Measurements from ENCODE around the gene PIP5K1B. TPM values are rescaled to one million over a fixed set of nuclear protein-coding genes. Genes with fewer than 3 reads are reported as not detected.

The PIP5K1B gene
- total and polyA plus RNA-seq, 2 donors (not counting 1 experiment from before 2014, with no cell fraction given), result under 0.01 to 0.03 TPM

- H2AFZ ChIP-seq (ENCODE audit: low read length), result no peak overlapping the region
- DNase-seq (ENCODE audit: low read depth in 2 of 2), result no peak
- no peak for TF ChIP-seq CTCF (conservative IDR thresholded peaks at IDR 0.05 in 1 of 2, IDR thresholded peaks at IDR 0.05 in 1 of 2; ENCODE audit: low read depth in 1 of 2, low read length in 2 of 2)
Measured at GRCh38 chr9:68867066-68867465, 162.0 kb downstream of the PIP5K1B start.

GRCh38 chr9:68869022-68869421, 164.0 kb downstream of the PIP5K1B start:
- no peak overlapping the region for H2AFZ ChIP-seq (ENCODE audit: low read length)
- H3K4me2 ChIP-seq (ENCODE audit: extremely low read depth, insufficient read depth, low read length), result no peak overlapping the region
- H3K4me1 ChIP-seq (ENCODE audit: control insufficient read depth, extremely low read depth, insufficient read depth, low read length), result no peaks in the 10 kb centered on the region
- H3K27ac ChIP-seq (ENCODE audit: insufficient read depth, low read length), result no peak overlapping the region
- no peaks in the 10 kb centered on the region for H3K9me3 ChIP-seq (ENCODE audit: control insufficient read depth, insufficient read depth, low read depth, low read length)
- H3K4me3 ChIP-seq (replicated peaks in 1 of 4; ENCODE audit: control extremely low read depth in 1 of 4, insufficient read depth in 1 of 4, low read depth in 3 of 4, low read length in 4 of 4), result no peak overlapping the region
- no peaks in the 10 kb centered on the region for H3K79me2 ChIP-seq (ENCODE audit: control insufficient read depth, insufficient read depth, low read length)
- DNase-seq (ENCODE audit: low read depth in 2 of 2), result no peak
- H3K36me3 ChIP-seq (ENCODE audit: control insufficient read depth, insufficient read depth, low read length), result no peaks in the 10 kb centered on the region
- TF ChIP-seq CTCF (conservative IDR thresholded peaks at IDR 0.05 in 1 of 2, IDR thresholded peaks at IDR 0.05 in 1 of 2; ENCODE audit: low read depth in 1 of 2, low read length in 2 of 2), result no peak
- TF ChIP-seq EZH2 (IDR thresholded peaks at IDR 0.05; ENCODE audit: low read length, missing control alignments), result no peak
- no peaks in the 10 kb centered on the region for H4K20me1 ChIP-seq (ENCODE audit: control insufficient read depth, extremely low read depth, insufficient read depth, low read length)
- H3K27me3 ChIP-seq (ENCODE audit: control insufficient read depth, insufficient read depth, low read length), result no peaks in the 10 kb centered on the region
- no peak overlapping the region for H3K9ac ChIP-seq (ENCODE audit: insufficient read depth, low read length)

More at GRCh38 chr9:68867066-68867465, 162.0 kb downstream of the PIP5K1B start:
- no peak overlapping the region for H3K9ac ChIP-seq (ENCODE audit: insufficient read depth, low read length)
- no peak overlapping the region for H3K27ac ChIP-seq (ENCODE audit: insufficient read depth, low read length)
- H3K79me2 ChIP-seq (ENCODE audit: control insufficient read depth, insufficient read depth, low read length), result no peaks in the 10 kb centered on the region
- no peaks in the 10 kb centered on the region for H3K27me3 ChIP-seq (ENCODE audit: control insufficient read depth, insufficient read depth, low read length)
- no peaks in the 10 kb centered on the region for H3K36me3 ChIP-seq (ENCODE audit: control insufficient read depth, insufficient read depth, low read length)
- H4K20me1 ChIP-seq (ENCODE audit: control insufficient read depth, extremely low read depth, insufficient read depth, low read length), result no peaks in the 10 kb centered on the region
- no peak overlapping the region for H3K4me3 ChIP-seq (replicated peaks in 1 of 4; ENCODE audit: control extremely low read depth in 1 of 4, insufficient read depth in 1 of 4, low read depth in 3 of 4, low read length in 4 of 4)
- no peaks in the 10 kb centered on the region for H3K9me3 ChIP-seq (ENCODE audit: control insufficient read depth, insufficient read depth, low read depth, low read length)
- H3K4me1 ChIP-seq (ENCODE audit: control insufficient read depth, extremely low read depth, insufficient read depth, low read length), result no peaks in the 10 kb centered on the region
- no peak overlapping the region for H3K4me2 ChIP-seq (ENCODE audit: extremely low read depth, insufficient read depth, low read length)

GRCh38 chr9:68870086-68870485, 165.0 kb downstream of the PIP5K1B start:
- H2AFZ ChIP-seq (ENCODE audit: low read length), result no peak overlapping the region
- H3K27ac ChIP-seq (ENCODE audit: insufficient read depth, low read length), result no peak overlapping the region
- H3K4me2 ChIP-seq (ENCODE audit: extremely low read depth, insufficient read depth, low read length), result no peak overlapping the region
- H3K9ac ChIP-seq (ENCODE audit: insufficient read depth, low read length), result no peak overlapping the region
- H4K20me1 ChIP-seq (ENCODE audit: control insufficient read depth, extremely low read depth, insufficient read depth, low read length), result no peaks in the 10 kb centered on the region
- TF ChIP-seq CTCF (conservative IDR thresholded peaks at IDR 0.05 in 1 of 2, IDR thresholded peaks at IDR 0.05 in 1 of 2; ENCODE audit: low read depth in 1 of 2, low read length in 2 of 2), result no peak
- no peak for TF ChIP-seq EZH2 (IDR thresholded peaks at IDR 0.05; ENCODE audit: low read length, missing control alignments)
- no peaks in the 10 kb centered on the region for H3K36me3 ChIP-seq (ENCODE audit: control insufficient read depth, insufficient read depth, low read length)
- H3K4me3 ChIP-seq (replicated peaks in 1 of 4; ENCODE audit: control extremely low read depth in 1 of 4, insufficient read depth in 1 of 4, low read depth in 3 of 4, low read length in 4 of 4), result no peak overlapping the region
- H3K4me1 ChIP-seq (ENCODE audit: control insufficient read depth, extremely low read depth, insufficient read depth, low read length), result no peaks in the 10 kb centered on the region
- H3K79me2 ChIP-seq (ENCODE audit: control insufficient read depth, insufficient read depth, low read length), result no peaks in the 10 kb centered on the region
- DNase-seq (ENCODE audit: low read depth in 2 of 2), result no peak
- no peaks in the 10 kb centered on the region for H3K27me3 ChIP-seq (ENCODE audit: control insufficient read depth, insufficient read depth, low read length)
- no peaks in the 10 kb centered on the region for H3K9me3 ChIP-seq (ENCODE audit: control insufficient read depth, insufficient read depth, low read depth, low read length)

Measured in fibroblast of lung (primary cell).